RKO (cell line): Measurements from ENCODE around the gene FAM13A.
"Not testable (repeated sequence)": the region's sequence is repeated elsewhere in the genome, so short reads cannot be mapped to it uniquely, and the experiment has no call there.

Source experiments
- DNase-seq: peaks from one replicate; pipeline ENCODE4 v3.0.0-alpha.2; 2016; ENCODE audit warnings: low spot score

FAM13A gene

GRCh38 chr4:88958080-88958479, 98.9 kb downstream of the FAM13A start:
- no peak for DNase-seq

DNA sequence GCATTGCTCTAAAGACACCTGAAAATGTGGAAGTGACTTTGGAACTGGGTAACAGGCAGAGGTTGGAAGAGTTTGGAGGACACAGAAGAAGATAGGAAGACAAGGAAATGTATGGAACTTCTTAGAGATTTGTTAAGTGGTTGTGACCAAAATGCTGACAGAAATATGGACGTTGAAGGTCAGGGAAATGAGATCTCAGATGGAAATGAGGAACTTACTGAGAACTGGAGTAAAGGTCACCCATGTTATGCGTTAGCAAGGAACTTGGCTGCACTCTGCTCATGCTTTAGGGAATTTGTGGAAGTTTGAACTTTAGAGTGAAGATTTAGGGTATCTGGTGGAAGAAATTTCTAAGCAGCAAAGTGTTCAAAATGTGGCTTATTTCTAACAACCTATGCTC, 99.4 kb downstream of the FAM13A start:
- DNase-seq = no peak

DNA sequence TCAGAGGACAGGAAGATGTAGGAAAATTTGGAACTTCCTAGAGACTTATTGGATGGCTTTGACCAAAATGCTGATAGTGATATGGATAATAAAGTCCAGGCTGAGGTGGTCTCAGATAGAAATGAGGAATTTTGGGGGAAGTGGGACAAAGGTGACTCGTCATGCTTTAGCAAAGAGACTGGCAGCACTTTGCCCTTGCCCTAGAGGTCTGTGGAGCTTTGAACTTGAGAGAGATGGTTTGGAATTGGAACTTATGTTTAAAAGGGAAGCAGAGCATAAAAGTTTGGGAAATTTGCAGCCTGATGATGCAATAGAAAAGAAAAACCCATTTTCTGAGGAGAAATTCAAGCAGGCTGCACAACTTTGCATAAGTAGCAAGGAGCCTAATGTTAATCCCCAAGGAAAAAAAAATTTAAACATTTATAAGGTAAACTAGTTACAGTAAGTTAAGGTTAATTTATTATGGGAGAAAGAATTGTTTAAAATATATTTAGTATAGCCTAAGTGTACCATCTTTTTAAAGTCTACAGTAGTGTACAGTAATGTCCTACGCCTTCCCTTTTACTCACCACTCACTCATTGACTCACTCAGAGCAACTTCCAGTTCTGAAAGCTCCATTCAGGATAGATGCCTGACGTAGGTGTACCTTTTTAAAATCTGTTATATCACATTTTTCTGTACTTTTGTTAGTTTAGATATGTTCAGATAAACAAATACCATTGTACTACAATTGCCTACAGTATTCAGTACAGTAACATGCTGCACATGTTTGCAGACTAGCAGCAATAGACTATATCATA, 101.2 kb downstream of the FAM13A start:
- no peak for DNase-seq

GRCh38 chr4:88953400-88953799, 103.6 kb downstream of the FAM13A start:
- DNase-seq = no peak

GRCh38 chr4:88952081-88952480, 104.9 kb downstream of the FAM13A start:
- no peak for DNase-seq

- no peak for DNase-seq
These were observed 107.4 kb downstream of the FAM13A start for GRCh38 chr4:88949605-88950004.

DNA sequence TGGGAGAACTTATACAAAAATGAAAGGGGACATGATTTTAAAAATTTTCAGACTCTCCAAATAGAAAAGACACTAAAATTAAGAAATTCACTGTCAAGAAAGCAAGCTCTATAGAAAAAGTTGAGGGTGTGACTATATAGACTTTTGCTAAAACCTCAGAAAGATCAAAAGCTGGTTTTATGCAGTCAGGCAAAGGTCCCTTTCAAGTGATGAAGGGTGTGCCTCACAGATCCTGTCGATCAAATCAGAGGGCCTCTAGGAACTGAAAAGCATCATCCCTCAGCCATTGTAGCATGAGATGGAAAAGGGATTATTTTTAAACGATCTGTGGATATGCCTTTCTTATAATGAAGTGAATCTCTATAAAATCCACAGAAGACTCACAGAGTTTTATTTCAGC, 116.5 kb downstream of the FAM13A start:
- no peak for DNase-seq

DNA sequence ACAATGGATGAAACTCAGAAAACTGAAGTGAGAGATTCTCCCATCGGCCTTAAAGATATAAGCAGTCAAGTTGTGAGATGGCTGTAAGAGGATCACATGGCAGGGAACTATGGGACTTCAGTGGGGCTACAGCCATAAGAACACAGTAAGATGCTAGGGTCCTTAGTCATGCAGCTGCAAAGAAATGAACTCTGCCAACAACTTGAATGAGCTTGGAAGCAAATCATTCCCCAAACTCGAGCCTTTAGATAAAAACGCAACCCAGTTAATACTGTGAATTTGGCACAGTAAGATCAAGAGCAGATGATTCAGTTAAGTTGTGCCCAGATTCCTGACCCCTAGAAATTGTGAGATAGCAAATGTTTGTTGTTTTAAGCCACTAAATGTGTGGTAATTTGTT, 117.3 kb downstream of the FAM13A start:
- no peak for DNase-seq

DNA sequence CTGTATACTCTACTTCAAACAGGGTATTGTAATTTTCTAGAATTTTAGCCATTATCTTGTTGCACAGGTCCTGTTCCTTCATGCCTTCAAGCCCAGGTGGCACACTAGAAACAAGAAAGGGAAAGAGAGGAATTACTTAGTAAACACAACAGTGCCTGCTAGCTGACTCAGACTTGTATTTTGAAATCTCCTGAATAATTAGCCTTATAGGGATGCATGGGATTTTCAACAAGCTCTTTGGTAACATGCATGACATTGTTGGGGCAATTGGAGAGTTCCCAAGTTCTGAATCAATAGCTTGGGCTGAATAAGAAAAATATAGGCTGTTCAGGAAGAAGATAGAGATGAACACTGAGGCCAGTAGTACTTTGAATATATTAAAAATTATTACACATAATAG, 118.8 kb downstream of the FAM13A start:
- peak; percentile 15 for DNase-seq

GRCh38 chr4:88937081-88937480, 119.9 kb downstream of the FAM13A start:
- DNase-seq = no peak

DNA sequence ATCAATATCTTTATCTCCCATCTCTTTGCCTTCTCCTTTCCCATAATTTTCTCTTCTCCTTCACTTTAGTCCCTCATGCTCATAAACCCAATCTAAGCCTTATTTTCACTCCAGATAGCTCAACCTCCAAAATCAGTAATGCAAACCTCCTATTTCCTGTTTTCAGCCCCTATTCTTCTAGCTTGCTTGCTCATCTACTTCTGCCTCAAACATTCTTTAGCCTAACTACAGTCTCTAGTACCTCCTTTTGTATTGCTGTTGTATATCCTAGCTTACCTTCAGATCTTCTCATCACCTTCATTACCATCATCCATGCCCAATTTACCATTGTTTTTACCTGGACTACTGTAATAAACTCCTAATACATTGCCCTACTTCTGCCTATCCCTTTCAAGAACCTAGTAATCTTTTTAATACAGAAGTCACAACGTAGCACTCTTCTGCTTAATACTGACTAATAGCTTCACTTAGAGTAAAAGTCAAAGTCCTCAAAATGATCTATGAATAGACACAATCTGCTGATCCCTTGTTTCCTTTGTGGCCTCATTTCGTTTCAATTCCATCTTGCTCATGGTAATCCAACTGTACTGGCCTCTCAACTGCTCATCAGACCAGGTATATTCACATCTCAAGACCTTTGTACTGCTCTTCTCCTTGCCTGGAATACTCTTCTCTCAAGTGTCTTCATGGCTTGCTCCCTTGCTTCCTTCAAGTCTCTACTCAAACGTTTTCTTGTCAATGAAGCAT, 123.4 kb downstream of the FAM13A start:
- no peak for DNase-seq

DNA sequence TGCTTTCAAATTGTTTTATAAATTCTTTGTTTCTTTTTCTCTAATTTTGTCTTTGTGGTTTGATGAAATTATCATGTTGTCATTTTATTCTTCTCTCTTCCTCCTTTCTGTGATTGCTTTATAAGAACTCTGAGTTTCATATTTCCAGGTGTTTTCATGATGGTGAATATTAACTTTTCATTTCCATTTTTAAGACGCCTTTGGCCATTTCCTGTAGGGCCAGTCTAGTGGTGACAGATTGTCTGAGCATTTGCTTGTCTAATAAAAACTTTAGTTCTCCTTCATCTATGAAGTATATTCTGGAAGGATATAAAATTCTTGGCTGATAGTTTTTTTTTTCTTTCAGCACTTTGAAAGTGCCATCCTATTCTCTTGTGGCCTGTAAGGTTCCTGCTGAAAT, 128.1 kb downstream of the FAM13A start:
- no peak for DNase-seq

- DNase-seq = no peak
These were observed 129.6 kb downstream of the FAM13A start for GRCh38 chr4:88927420-88927819.

GRCh38 chr4:88919056-88919455, 137.9 kb downstream of the FAM13A start:
- DNase-seq = peak; percentile 3

DNA sequence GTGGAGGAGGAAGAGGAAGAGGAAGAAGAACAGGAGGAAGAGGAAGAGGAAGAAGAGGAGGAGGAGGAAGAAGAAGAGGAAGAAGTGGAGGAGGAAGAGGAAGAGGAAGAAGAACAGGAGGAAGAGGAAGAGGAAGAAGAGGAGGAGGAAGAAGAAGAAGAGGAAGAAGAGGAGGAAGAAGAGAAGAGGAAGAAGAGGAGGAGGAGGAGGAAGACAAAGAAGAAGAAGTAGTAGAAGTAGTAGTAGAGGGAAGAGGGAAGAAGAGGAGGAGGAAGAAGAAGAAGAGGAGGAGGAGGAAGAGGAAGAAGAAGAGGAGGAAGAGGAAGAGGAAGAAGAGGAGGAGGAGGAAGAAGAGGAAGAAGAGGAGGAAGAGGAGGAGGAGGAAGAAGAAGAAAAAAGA, 143.8 kb downstream of the FAM13A start:
- DNase-seq = not testable (repeated sequence)

- DNase-seq = no peak
These were observed 145.5 kb downstream of the FAM13A start for GRCh38 chr4:88911246-88912212.

DNA sequence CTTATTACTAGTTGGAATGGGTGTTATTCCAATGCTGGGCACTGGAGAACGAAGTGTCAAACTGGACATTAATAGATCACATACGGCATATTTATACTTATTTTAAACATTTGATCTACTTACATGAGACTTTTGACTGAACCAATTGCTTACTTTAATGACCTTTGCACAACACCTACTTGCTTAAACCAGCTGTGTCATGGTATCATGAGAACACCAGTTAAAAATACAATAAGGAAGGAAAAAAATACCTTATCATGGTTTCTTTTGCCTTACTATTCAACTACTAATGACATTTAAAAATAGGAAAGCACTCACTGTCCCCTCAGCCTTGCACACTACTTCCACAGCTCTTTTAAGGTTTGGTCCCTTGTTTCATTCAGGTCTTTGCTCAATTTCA, 146.9 kb downstream of the FAM13A start:
- DNase-seq = no peak

- DNase-seq = no peak
These were observed 148.5 kb downstream of the FAM13A start for GRCh38 chr4:88908521-88908920.

- no peak for DNase-seq
These were observed 149.0 kb downstream of the FAM13A start for GRCh38 chr4:88908003-88908402.

DNA sequence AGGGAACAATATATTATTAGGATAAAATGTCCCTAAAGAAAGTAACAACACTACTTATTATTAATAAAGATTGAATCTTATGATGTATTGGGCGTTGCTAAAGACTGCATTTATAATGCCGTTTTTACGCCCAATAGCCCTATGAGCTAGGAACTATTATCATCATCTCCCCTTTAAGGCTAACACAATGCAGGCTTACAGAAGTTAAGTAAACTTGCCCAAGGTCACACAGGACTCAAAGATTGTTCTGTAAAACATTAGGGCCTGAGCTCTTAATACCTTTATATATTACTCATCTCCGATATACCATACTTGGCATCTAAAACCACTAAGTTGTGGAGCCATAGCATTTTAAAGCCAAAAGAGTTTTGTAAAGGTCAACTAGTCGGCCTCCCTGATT, 149.5 kb downstream of the FAM13A start:
- DNase-seq = no peak

DNA sequence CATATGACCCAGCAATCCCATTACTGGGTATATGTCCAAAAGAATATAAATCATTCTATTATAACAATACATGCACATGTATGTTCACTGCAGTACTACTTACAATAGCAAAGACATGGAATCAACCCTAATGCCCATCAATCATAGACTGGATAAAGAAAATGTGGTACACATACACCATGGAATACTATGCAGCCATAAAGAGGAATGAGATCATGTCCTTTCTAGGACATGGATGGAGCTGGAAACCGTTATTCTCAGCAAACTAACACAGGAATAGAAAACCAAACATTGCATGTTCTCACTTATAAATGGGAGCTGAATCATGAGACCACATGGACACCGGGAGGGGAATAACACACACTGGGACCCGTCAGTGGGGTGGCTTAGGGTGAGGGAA, 152.7 kb downstream of the FAM13A start:
- DNase-seq = not testable (repeated sequence)

- no peak for DNase-seq
These were observed 156.6 kb downstream of the FAM13A start for GRCh38 chr4:88900432-88900831.
